Fibroblast of skin of back (primary cell): ENCODE results near the gene POU2F1.
A peak's percentile ranks its signal among the peaks of the same experiment; 100 is the strongest.
"Not testable (repeated sequence)": the region's sequence is repeated elsewhere in the genome, so short reads cannot be mapped to it uniquely, and the experiment has no call there.

Experiments
- DNase-seq: peaks from one replicate; pipeline ENCODE4 v3.0.0-alpha.2; 2013

The POU2F1 gene

GRCh38 chr1:167205306-167206050 lies 15.2 kb upstream of the POU2F1 start:
- DNase-seq = peak; percentile 44

- no peak for DNase-seq
Measured at GRCh38 chr1:167206166-167206835, 14.4 kb upstream of the POU2F1 start.

- DNase-seq = no peak
Measured at GRCh38 chr1:167207940-167208623, 12.6 kb upstream of the POU2F1 start.

- DNase-seq = no peak
Measured at GRCh38 chr1:167208624-167208976, 12.1 kb upstream of the POU2F1 start.

GRCh38 chr1:167209044-167209443 lies 11.6 kb upstream of the POU2F1 start:
- no peak for DNase-seq

- no peak for DNase-seq
Measured at GRCh38 chr1:167210966-167211674, 9.6 kb upstream of the POU2F1 start.

GRCh38 chr1:167212025-167212424 lies 8.7 kb upstream of the POU2F1 start:
- no peak for DNase-seq

GRCh38 chr1:167216809-167217208 lies 3.9 kb upstream of the POU2F1 start:
- no peak for DNase-seq

- DNase-seq = no peak
Measured at GRCh38 chr1:167219194-167219593, 1.5 kb upstream of the POU2F1 start.

GRCh38 chr1:167219646-167220536 lies 795 bp upstream of the POU2F1 start:
- peak; percentile 67 for DNase-seq

- DNase-seq = peak; percentile 11
Measured at GRCh38 chr1:167221126-167221737, 546 bp downstream of the POU2F1 start.

GRCh38 chr1:167221738-167222610 lies 1.3 kb downstream of the POU2F1 start:
- DNase-seq = peak; percentile 66

- DNase-seq = no peak
Measured at GRCh38 chr1:167223144-167224103, 2.7 kb downstream of the POU2F1 start.

- DNase-seq = not testable (repeated sequence)
Measured at GRCh38 chr1:167224734-167225235, 4.1 kb downstream of the POU2F1 start.

GRCh38 chr1:167225920-167226319 lies 5.2 kb downstream of the POU2F1 start:
- no peak for DNase-seq

GRCh38 chr1:167227934-167228378 lies 7.3 kb downstream of the POU2F1 start:
- DNase-seq = no peak

GRCh38 chr1:167229719-167230385 lies 9.2 kb downstream of the POU2F1 start:
- DNase-seq = no peak

GRCh38 chr1:167230437-167230836 lies 9.8 kb downstream of the POU2F1 start:
- DNase-seq = no peak
